RPMI8226 (cell line): ENCODE data around the gene PRPF40B.

Experiments
- DNase-seq: peaks from one replicate; pipeline ENCODE4 v3.0.0-alpha.2; 2015

Gene PRPF40B

GRCh38 chr12:49636979-49637755, 13.8 kb downstream of the PRPF40B start:
- DNase-seq: peak; percentile 77

- DNase-seq: no peak
Observed at GRCh38 chr12:49641748-49642369, 18.5 kb downstream of the PRPF40B start.

- no peak for DNase-seq
Observed at GRCh38 chr12:49642370-49642802, 19.0 kb downstream of the PRPF40B start.

GRCh38 chr12:49643135-49643534, 19.8 kb downstream of the PRPF40B start:
- no peak for DNase-seq

GRCh38 chr12:49643961-49644619, 20.7 kb downstream of the PRPF40B start:
- no peak for DNase-seq

- DNase-seq: peak; percentile 76
Observed at GRCh38 chr12:49644620-49644994, 21.2 kb downstream of the PRPF40B start.

GRCh38 chr12:49645146-49646039, 22.0 kb downstream of the PRPF40B start:
- no peak for DNase-seq

GRCh38 chr12:49646331-49646830, 23.0 kb downstream of the PRPF40B start:
- DNase-seq: no peak

GRCh38 chr12:49646871-49647654, 23.7 kb downstream of the PRPF40B start:
- no peak for DNase-seq

GRCh38 chr12:49647827-49648711, 24.7 kb downstream of the PRPF40B start:
- no peak for DNase-seq

GRCh38 chr12:49648712-49649003, 25.3 kb downstream of the PRPF40B start:
- no peak for DNase-seq

GRCh38 chr12:49649445-49649844, 26.1 kb downstream of the PRPF40B start:
- DNase-seq: no peak

GRCh38 chr12:49649892-49650291, 26.5 kb downstream of the PRPF40B start:
- DNase-seq: no peak

GRCh38 chr12:49651855-49652254, 28.5 kb downstream of the PRPF40B start:
- DNase-seq: no peak

GRCh38 chr12:49652921-49653520, 29.7 kb downstream of the PRPF40B start:
- no peak for DNase-seq

GRCh38 chr12:49654715-49655114, 31.4 kb downstream of the PRPF40B start:
- no peak for DNase-seq

- no peak for DNase-seq
Observed at GRCh38 chr12:49655595-49656236, 32.4 kb downstream of the PRPF40B start.

GRCh38 chr12:49658276-49658675, 34.9 kb downstream of the PRPF40B start:
- no peak for DNase-seq

- no peak for DNase-seq
Observed at GRCh38 chr12:49659753-49660152, 36.4 kb downstream of the PRPF40B start.

- DNase-seq: peak; percentile 25
Observed at GRCh38 chr12:49661191-49661590, 37.8 kb downstream of the PRPF40B start.
